ENCODE measurements around the gene PDLIM1.
A peak's percentile ranks its signal among the peaks of the same experiment; 100 is the strongest.

Gene PDLIM1

DNA sequence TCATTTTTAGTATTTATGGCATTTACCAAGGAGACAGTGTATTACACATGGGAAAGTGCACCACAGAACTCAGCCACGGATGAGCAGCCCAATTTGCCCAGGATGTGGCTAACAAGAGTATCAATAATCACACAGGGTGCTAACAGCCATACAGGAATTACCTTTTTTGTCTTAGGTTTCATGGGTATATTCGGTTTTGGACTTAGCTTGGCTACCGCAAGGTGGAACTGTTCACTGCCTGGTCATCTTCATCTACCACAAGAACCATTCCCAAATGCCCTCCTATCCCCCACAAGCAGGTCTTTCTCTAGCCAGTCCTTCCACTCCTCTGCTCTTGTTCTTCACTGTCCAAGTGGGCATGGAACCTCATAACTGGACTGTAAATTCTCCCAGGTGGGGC is 6.0 kb downstream of the PDLIM1 start:
- H3K36me3 ChIP-seq (ENCODE audit: insufficient read depth, low read length): no peaks in the 10 kb centered on the region
- no peaks in the 10 kb centered on the region for H3K9me3 ChIP-seq (ENCODE audit: low read length)
- no peak overlapping the region for H3K9ac ChIP-seq (ENCODE audit: low read length)
- no peak overlapping the region for H3K4me3 ChIP-seq (ENCODE audit: low read depth in 1 of 2, low read length in 2 of 2)
- H3K27me3 ChIP-seq (ENCODE audit: control insufficient read depth in 1 of 2, insufficient read depth in 2 of 2, low read length in 2 of 2): peaks cover 0 to 9% of the 10 kb centered on the region in 2 donors
- H3K4me1 ChIP-seq (ENCODE audit: insufficient read depth, low read length): no peaks in the 10 kb centered on the region
- H3K27ac ChIP-seq (ENCODE audit: low read depth, low read length): no peak overlapping the region

DNA sequence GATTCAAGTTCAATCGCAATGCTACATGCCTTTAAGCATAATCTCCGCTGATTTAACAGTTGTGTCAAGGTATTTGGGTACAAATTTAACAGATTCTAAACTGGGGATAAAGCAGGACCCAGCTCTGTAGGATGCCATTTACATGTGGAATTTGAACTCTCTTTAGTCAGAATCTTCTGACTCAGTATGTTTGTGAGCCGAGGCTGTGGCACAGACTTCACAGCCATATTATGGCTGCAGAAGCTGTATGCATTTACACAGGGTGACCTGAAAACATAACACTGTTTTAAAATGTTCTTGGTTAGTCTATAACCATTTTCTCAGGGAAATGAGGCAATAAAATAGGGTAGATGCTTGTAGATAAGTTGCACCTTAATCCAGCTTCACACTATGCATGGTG is 8.7 kb downstream of the PDLIM1 start:
- H3K27ac ChIP-seq (ENCODE audit: low read depth, low read length): no peak overlapping the region
- no peak overlapping the region for H3K9ac ChIP-seq (ENCODE audit: low read length)
- no peaks in the 10 kb centered on the region for H3K36me3 ChIP-seq (ENCODE audit: insufficient read depth, low read length)
- no peaks in the 10 kb centered on the region for H3K9me3 ChIP-seq (ENCODE audit: low read length)
- no peaks in the 10 kb centered on the region for H3K27me3 ChIP-seq (ENCODE audit: control insufficient read depth in 1 of 2, insufficient read depth in 2 of 2, low read length in 2 of 2)
- H3K4me1 ChIP-seq (ENCODE audit: insufficient read depth, low read length): no peaks in the 10 kb centered on the region
- no peak overlapping the region for H3K4me3 ChIP-seq (ENCODE audit: low read depth in 1 of 2, low read length in 2 of 2)

- no peaks in the 10 kb centered on the region for H3K9me3 ChIP-seq (ENCODE audit: low read length)
- no peak overlapping the region for H3K4me3 ChIP-seq (ENCODE audit: low read depth in 1 of 2, low read length in 2 of 2)
- H3K4me1 ChIP-seq (ENCODE audit: insufficient read depth, low read length): no peaks in the 10 kb centered on the region
- no peak overlapping the region for H3K9ac ChIP-seq (ENCODE audit: low read length)
- no peaks in the 10 kb centered on the region for H3K27me3 ChIP-seq (ENCODE audit: control insufficient read depth in 1 of 2, insufficient read depth in 2 of 2, low read length in 2 of 2)
- no peaks in the 10 kb centered on the region for H3K36me3 ChIP-seq (ENCODE audit: insufficient read depth, low read length)
- no peak overlapping the region for H3K27ac ChIP-seq (ENCODE audit: low read depth, low read length)
Observed at GRCh38 chr10:95281206-95281605, 9.6 kb downstream of the PDLIM1 start.

DNA sequence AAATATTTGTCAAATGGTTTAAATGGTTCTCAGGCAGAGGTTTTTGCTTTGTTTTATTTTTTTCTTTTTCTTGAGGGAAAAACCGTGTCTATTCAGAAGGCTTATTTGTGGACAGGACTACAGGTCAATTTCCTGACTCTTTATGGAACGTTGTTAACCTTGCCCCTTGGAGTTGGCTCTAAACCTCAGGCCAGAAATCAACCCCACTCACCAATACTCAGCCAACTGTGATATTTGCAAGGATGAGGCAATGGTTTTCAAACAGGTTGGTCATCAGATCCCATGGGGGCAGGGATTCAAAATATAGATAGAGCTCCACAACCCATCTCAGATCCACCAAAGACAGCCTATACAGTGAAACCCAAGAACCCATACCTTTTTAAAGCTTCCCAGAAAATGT is 10.2 kb downstream of the PDLIM1 start:
- Histone ChIP-seq H3K4me1 (ENCODE audit: insufficient read depth, low read length) (no peaks in the 10 kb centered on the region), H3K9ac (ENCODE audit: low read length) (no peak overlapping the region), H3K4me3 (ENCODE audit: low read depth in 1 of 2, low read length in 2 of 2) (no peak overlapping the region), H3K27me3 (ENCODE audit: control insufficient read depth in 1 of 2, insufficient read depth in 2 of 2, low read length in 2 of 2) (no peaks in the 10 kb centered on the region), H3K36me3 (ENCODE audit: insufficient read depth, low read length) (no peaks in the 10 kb centered on the region), H3K27ac (ENCODE audit: low read depth, low read length) (no peak overlapping the region), H3K9me3 (ENCODE audit: low read length) (no peaks in the 10 kb centered on the region)

DNA sequence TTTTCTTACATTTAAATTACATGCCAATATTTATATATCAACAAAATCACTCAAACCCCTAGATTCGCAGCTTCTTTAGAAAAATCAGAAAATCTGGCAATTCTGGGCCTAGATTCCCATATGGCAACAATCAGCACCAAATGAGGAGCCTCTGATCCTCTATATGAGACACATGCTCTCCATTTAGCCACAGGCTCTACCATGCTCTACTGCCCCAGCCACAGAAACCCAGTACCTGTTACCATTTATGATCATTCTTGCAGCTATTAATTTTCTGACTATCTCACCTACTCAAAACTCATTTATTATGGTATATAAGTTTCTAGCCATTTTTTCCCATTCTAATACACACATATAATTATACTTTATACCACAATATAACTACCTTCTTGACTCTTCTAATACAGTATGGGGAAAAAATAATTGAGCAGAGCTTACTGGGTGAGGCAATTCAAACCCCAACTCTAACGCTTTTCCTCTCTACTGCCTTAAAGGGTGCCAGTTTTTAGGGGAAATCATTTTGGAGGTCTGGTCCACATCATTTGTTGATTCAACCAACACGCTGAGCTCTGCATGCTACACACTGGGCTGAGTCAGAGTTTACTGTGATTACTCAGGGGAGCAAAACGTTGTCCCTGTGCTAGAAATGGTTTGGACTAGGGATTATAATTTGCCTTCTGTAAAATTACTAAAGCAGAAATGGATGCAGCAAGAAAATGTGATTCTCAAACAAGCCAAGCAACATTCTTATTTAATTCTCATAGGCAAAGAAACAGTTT is 11.6 kb downstream of the PDLIM1 start:
- Histone ChIP-seq H3K36me3 (ENCODE audit: insufficient read depth, low read length) (no peaks in the 10 kb centered on the region), H3K4me1 (ENCODE audit: insufficient read depth, low read length) (peaks cover under 1% of the 10 kb centered on the region), H3K27me3 (ENCODE audit: control insufficient read depth in 1 of 2, insufficient read depth in 2 of 2, low read length in 2 of 2) (no peaks in the 10 kb centered on the region), H3K9me3 (ENCODE audit: low read length) (no peaks in the 10 kb centered on the region), H3K27ac (ENCODE audit: low read depth, low read length) (peak overlapping the region; percentile 17), H3K9ac (ENCODE audit: low read length) (no peak overlapping the region), H3K4me3 (ENCODE audit: low read depth in 1 of 2, low read length in 2 of 2) (no peak overlapping the region)

DNA sequence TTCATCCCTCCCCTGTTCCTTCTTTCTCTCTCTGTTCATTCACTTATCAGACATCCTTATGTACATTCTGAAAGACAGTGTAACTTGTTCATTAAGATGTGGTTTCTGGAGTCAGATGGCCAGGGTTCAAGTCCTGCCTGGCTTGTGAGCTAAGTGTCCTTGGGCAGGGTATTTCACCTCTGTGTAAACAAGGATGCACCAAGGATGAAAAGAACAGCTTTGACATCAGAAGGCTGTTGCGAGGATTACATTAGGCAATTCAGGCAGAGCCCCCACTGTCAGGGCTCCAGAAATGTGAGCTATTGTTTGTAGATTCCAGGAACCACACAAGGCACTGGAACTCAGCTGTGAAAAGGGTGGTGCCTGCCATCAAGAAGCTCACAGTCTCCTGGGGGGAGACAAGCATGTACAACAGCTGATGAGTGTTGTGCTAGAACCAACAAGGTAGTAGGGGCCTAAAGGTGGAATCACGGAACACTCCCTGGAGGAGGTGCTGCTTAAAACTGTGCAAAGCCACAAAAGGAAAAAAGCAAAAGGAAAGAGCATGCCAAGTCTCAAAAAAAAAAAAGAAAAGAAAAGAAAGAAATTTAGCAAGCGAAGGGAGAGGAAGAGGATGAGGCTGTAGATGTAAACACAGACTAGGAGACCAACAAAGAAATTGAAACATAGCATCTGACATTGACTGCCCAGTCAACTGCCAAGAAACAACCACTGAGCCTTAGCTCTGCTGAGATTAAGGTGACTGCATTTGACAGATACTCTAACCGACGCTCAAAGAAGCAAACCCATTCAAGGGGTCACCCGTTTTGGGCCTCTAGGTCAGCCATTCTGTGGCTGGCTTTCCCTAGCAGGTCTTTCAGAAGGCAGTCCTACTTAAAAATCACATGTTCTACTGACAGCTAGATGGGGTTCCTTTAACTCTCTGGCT is 12.5 kb downstream of the PDLIM1 start:
- Histone ChIP-seq H3K4me3 (ENCODE audit: low read depth in 1 of 2, low read length in 2 of 2) (no peak overlapping the region), H3K9ac (ENCODE audit: low read length) (no peak overlapping the region), H3K4me1 (ENCODE audit: insufficient read depth, low read length) (peaks cover 7% of the 10 kb centered on the region), H3K27ac (ENCODE audit: low read depth, low read length) (no peak overlapping the region), H3K36me3 (ENCODE audit: insufficient read depth, low read length) (no peaks in the 10 kb centered on the region), H3K27me3 (ENCODE audit: control insufficient read depth in 1 of 2, insufficient read depth in 2 of 2, low read length in 2 of 2) (no peaks in the 10 kb centered on the region), H3K9me3 (ENCODE audit: low read length) (no peaks in the 10 kb centered on the region)

- Histone ChIP-seq H3K36me3 (ENCODE audit: insufficient read depth, low read length) (no peaks in the 10 kb centered on the region), H3K4me3 (ENCODE audit: low read depth in 1 of 2, low read length in 2 of 2) (no peak overlapping the region), H3K9ac (ENCODE audit: low read length) (no peak overlapping the region), H3K27me3 (ENCODE audit: control insufficient read depth in 1 of 2, insufficient read depth in 2 of 2, low read length in 2 of 2) (no peaks in the 10 kb centered on the region), H3K9me3 (ENCODE audit: low read length) (no peaks in the 10 kb centered on the region), H3K4me1 (ENCODE audit: insufficient read depth, low read length) (peaks cover 11% of the 10 kb centered on the region), H3K27ac (ENCODE audit: low read depth, low read length) (no peak overlapping the region)
Observed at GRCh38 chr10:95277614-95278013, 13.2 kb downstream of the PDLIM1 start.

DNA sequence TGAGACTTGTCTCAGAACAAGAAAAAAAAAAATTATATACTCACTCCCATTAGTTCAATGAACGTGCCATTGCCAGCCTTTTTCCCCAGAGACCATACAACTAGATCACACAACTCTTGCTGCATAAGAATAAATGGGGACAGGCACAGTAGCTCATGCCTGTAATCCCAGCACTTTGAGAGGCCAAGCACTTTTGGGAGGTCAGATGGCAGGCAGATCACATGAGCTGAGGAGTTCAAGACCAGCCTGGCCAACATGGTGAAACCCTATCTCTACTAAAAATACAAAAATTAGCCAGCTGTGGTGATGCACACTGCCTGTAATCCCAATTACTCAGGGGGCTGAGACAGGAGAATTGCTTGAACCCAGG is 13.6 kb downstream of the PDLIM1 start:
- H3K9me3 ChIP-seq (ENCODE audit: low read length): no peaks in the 10 kb centered on the region
- H3K27ac ChIP-seq (ENCODE audit: low read depth, low read length): no peak overlapping the region

GRCh38 chr10:95276367-95277200 is 14.2 kb downstream of the PDLIM1 start:
- H3K36me3 ChIP-seq (ENCODE audit: insufficient read depth, low read length): no peaks in the 10 kb centered on the region
- peaks cover 11% of the 10 kb centered on the region for H3K4me1 ChIP-seq (ENCODE audit: insufficient read depth, low read length)
- no peaks in the 10 kb centered on the region for H3K27me3 ChIP-seq (ENCODE audit: control insufficient read depth in 1 of 2, insufficient read depth in 2 of 2, low read length in 2 of 2)
- H3K4me3 ChIP-seq (ENCODE audit: low read depth in 1 of 2, low read length in 2 of 2): no peak overlapping the region
- no peak overlapping the region for H3K27ac ChIP-seq (ENCODE audit: low read depth, low read length)
- H3K9me3 ChIP-seq (ENCODE audit: low read length): no peaks in the 10 kb centered on the region
- no peak overlapping the region for H3K9ac ChIP-seq (ENCODE audit: low read length)

More for the DNA sequence above, 13.6 kb downstream of the PDLIM1 start:
- Histone ChIP-seq H3K36me3 (ENCODE audit: insufficient read depth, low read length) (no peaks in the 10 kb centered on the region), H3K4me1 (ENCODE audit: insufficient read depth, low read length) (peaks cover 11% of the 10 kb centered on the region), H3K4me3 (ENCODE audit: low read depth in 1 of 2, low read length in 2 of 2) (no peak overlapping the region), H3K9ac (ENCODE audit: low read length) (no peak overlapping the region), H3K27me3 (ENCODE audit: control insufficient read depth in 1 of 2, insufficient read depth in 2 of 2, low read length in 2 of 2) (no peaks in the 10 kb centered on the region)

GRCh38 chr10:95275726-95276366 is 15.0 kb downstream of the PDLIM1 start:
- Histone ChIP-seq H3K4me1 (ENCODE audit: insufficient read depth, low read length) (peaks cover 11% of the 10 kb centered on the region), H3K9ac (ENCODE audit: low read length) (no peak overlapping the region), H3K27me3 (ENCODE audit: control insufficient read depth in 1 of 2, insufficient read depth in 2 of 2, low read length in 2 of 2) (no peaks in the 10 kb centered on the region), H3K4me3 (ENCODE audit: low read depth in 1 of 2, low read length in 2 of 2) (no peak overlapping the region), H3K9me3 (ENCODE audit: low read length) (no peaks in the 10 kb centered on the region), H3K36me3 (ENCODE audit: insufficient read depth, low read length) (no peaks in the 10 kb centered on the region), H3K27ac (ENCODE audit: low read depth, low read length) (no peak overlapping the region)

Measured in muscle layer of colon (tissue), 2 donors.